Karpas-422 (cell line): Measurements from ENCODE around the gene GNAQ. TPM values are rescaled to one million over a fixed set of nuclear protein-coding genes. Genes with fewer than 3 reads are reported as not detected.

Source experiments
- DNase-seq: peaks from one replicate; pipeline ENCODE4 v3.0.0-alpha.2; 2015
- H2AFZ ChIP-seq: fragments of 200-600 bp; sonication (generic); 2 replicates; pipeline ENCODE4 v1.6.1; 2014; ENCODE audit warnings: antibody characterized with exemption, low read length, mixed read lengths
- H3K27ac ChIP-seq: fragments of 200-600 bp; sonication (generic); 2 replicates; pipeline ENCODE4 v1.5.1; 2014; ENCODE audit warnings: mild to moderate bottlenecking, low read length, moderate library complexity
- H3K27me3 ChIP-seq: fragments of 200-600 bp; sonication (generic); 2 replicates; pipeline ENCODE4 v1.6.1; 2014; ENCODE audit warnings: low read length, mixed read lengths
- H3K36me3 ChIP-seq: fragments of 200-600 bp; sonication (generic); 2 replicates; pipeline ENCODE4 v1.6.1; 2014; ENCODE audit warnings: low read length, mixed read lengths; ENCODE audit not compliant: insufficient read depth
- H3K4me1 ChIP-seq: fragments of 200-600 bp; sonication (generic); 2 replicates; pipeline ENCODE4 v1.6.1; 2014; ENCODE audit warnings: mild to moderate bottlenecking, low read length, mixed read lengths
- H3K4me2 ChIP-seq: fragments of 200-600 bp; sonication (generic); 2 replicates; pipeline ENCODE4 v1.6.1; 2014; ENCODE audit warnings: low read length, low read depth, mild to moderate bottlenecking; ENCODE audit not compliant: poor library complexity, severe bottlenecking
- H3K4me3 ChIP-seq: fragments of 200-600 bp; sonication (generic); 2 replicates; pipeline ENCODE4 v1.5.1; 2014; ENCODE audit warnings: mild to moderate bottlenecking, antibody characterized with exemption, low read length, mixed read lengths
- H3K79me2 ChIP-seq: fragments of 200-600 bp; sonication (generic); 2 replicates; pipeline ENCODE4 v1.6.1; 2014; ENCODE audit warnings: mild to moderate bottlenecking, low read length, mixed read lengths
- H3K9ac ChIP-seq: fragments of 200-600 bp; sonication (generic); 2 replicates; pipeline ENCODE4 v1.6.0; 2014; ENCODE audit warnings: low read length
- H3K9me2 ChIP-seq: fragments of 200-600 bp; sonication (generic), shearing (Covaris generic); replicated peaks from 2 replicates; pipeline ENCODE4 v1.6.0; 2014; ENCODE audit warnings: mild to moderate bottlenecking, low read length, moderate library complexity; ENCODE audit not compliant: insufficient read depth
- H3K9me3 ChIP-seq: fragments of 300-700, 200-600 bp; sonication (generic); 2 replicates; pipeline ENCODE4 v1.6.1; 2014; ENCODE audit warnings: low read length, mixed read lengths
- H4K20me1 ChIP-seq: fragments of 200-600 bp; sonication (generic); 2 replicates; pipeline ENCODE4 v1.6.1; 2014; ENCODE audit warnings: mild to moderate bottlenecking, antibody characterized with exemption, low read length, low read depth; ENCODE audit not compliant: insufficient read depth
- total RNA-seq: library from RNA; depleted of rRNA; stranded (reverse); fragments of >200 nt; shearing (Covaris generic); gene quantifications from 2 replicates; pipeline ENCODE4 v1.2.3, GENCODE V29; 2014; ENCODE audit warnings: low replicate concordance

GNAQ gene
- total RNA-seq, 1 experiment from 2014 or later, result not detected

DNA sequence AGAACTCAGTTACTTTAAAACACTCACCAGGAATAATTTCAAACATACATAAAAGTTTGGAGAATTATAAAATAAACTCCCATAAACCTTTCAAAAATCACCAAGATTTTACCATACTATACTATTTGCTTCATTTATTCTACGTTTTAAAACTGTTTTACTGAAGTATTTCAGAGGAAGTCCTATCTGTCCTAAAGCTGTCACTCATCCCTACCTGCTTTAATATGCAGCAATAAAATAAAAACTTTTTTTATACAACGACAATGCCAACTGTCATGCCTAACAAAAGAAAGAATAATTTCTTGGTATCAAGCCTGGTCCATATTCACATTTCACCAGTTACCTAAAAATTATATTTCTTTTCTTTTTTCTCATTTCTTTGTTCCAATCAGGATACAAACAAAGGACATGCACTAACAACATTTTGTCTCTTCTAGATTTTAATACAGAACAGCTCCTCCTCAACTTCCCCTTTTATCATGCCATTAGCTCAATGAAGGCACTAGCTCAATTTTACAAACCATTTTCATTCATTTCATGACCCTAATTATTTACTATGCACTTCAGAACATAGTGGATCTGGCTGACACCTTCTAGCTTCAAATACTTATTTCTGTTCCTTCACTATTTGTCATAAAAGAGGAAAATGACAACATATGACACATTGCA, 135.2 kb downstream of the GNAQ start:
- Histone ChIP-seq H3K4me3 (no peak overlapping the region), H3K27me3 (no peaks in the 10 kb centered on the region), H3K79me2 (no peaks in the 10 kb centered on the region), H3K36me3 (no peaks in the 10 kb centered on the region), H4K20me1 (no peaks in the 10 kb centered on the region), H3K9me2 (no peaks in the 10 kb centered on the region), H3K9me3 (no peaks in the 10 kb centered on the region), H3K4me1 (no peaks in the 10 kb centered on the region), H2AFZ (no peak overlapping the region), H3K9ac (no peak overlapping the region), H3K4me2 (no peak overlapping the region), H3K27ac (no peak overlapping the region)
- no peak for DNase-seq

DNA sequence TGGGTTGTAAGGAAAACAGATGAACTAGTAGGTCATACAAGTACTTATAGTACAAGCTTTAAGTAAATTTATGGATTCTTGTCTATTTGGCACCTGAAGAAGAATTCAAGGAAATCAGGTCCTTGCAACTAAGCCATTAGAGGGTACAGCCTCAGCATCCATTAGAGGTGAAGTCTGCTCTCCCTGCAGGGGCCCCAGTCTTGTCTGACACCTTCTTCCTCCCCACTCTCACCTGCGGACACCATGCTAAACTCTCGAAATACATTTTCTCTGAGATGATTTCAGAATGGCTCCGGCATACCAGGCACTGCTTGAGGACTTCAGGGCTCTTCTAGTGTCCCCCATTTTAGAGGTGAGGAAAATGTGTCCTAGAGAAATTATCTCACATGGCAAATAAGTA, 137.9 kb downstream of the GNAQ start:
- Histone ChIP-seq H3K4me2 (no peak overlapping the region), H3K4me3 (no peak overlapping the region), H3K79me2 (no peaks in the 10 kb centered on the region), H3K4me1 (no peaks in the 10 kb centered on the region), H3K9me3 (no peaks in the 10 kb centered on the region), H3K27ac (no peak overlapping the region), H3K27me3 (no peaks in the 10 kb centered on the region), H3K9me2 (no peaks in the 10 kb centered on the region), H3K9ac (no peak overlapping the region), H4K20me1 (no peaks in the 10 kb centered on the region), H3K36me3 (no peaks in the 10 kb centered on the region), H2AFZ (no peak overlapping the region)
- DNase-seq, result no peak

DNA sequence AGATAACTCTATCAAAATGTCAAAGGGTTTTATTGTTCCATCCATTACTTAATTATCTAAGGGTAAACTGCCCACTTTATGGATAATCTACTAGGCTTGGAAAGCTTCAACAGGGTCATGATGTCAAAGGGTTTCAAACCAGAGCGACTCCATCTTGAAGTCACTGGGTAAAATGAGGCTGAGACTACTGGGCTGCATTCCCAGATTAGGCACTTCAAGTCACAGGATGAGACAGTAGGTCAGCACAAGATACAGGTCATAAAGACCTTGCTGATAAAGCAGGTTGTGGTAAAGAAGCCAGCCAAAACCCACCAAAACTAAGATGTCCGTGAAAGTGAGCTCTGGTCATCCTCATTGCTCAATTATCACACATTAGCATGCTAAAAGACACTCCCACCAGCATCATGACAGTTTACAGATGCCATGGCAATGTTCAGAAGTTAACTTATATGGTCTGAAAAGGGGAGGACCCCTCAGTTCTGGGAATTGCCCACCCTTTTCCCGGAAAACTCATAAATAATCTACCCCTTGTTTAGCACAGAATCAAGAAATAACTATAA, 138.6 kb downstream of the GNAQ start:
- Histone ChIP-seq H3K27me3 (no peaks in the 10 kb centered on the region), H2AFZ (no peak overlapping the region), H3K9ac (no peak overlapping the region), H3K79me2 (no peaks in the 10 kb centered on the region), H3K4me1 (no peaks in the 10 kb centered on the region), H3K27ac (no peak overlapping the region), H4K20me1 (no peaks in the 10 kb centered on the region), H3K9me3 (no peaks in the 10 kb centered on the region), H3K4me3 (no peak overlapping the region), H3K36me3 (no peaks in the 10 kb centered on the region), H3K4me2 (no peak overlapping the region), H3K9me2 (no peaks in the 10 kb centered on the region)
- DNase-seq, result no peak

DNA sequence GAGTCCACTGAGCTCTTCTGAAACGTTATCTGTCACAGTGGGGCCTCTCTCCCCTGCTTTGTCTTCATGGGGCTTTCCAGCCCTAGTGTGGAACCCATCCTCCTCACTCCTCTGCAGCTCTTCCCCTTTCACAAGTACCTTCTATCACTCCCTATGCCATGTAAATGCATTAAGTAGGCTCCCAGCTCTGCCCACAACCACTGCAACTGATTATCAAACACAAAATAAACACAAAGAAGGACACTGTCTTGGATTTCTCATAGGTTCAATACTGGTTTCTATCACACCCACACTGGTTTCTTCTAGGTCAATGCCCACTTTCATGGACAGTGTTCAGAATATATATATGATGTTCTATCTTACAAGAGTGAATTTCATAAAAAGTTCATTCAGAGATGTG, 139.4 kb downstream of the GNAQ start:
- Histone ChIP-seq H3K27me3 (no peaks in the 10 kb centered on the region), H3K9ac (no peak overlapping the region), H3K4me2 (no peak overlapping the region), H3K79me2 (no peaks in the 10 kb centered on the region), H3K4me3 (no peak overlapping the region), H3K9me2 (no peaks in the 10 kb centered on the region), H3K4me1 (no peaks in the 10 kb centered on the region), H3K36me3 (no peaks in the 10 kb centered on the region), H3K9me3 (no peaks in the 10 kb centered on the region), H2AFZ (no peak overlapping the region), H3K27ac (no peak overlapping the region), H4K20me1 (no peaks in the 10 kb centered on the region)
- DNase-seq, result no peak

DNA sequence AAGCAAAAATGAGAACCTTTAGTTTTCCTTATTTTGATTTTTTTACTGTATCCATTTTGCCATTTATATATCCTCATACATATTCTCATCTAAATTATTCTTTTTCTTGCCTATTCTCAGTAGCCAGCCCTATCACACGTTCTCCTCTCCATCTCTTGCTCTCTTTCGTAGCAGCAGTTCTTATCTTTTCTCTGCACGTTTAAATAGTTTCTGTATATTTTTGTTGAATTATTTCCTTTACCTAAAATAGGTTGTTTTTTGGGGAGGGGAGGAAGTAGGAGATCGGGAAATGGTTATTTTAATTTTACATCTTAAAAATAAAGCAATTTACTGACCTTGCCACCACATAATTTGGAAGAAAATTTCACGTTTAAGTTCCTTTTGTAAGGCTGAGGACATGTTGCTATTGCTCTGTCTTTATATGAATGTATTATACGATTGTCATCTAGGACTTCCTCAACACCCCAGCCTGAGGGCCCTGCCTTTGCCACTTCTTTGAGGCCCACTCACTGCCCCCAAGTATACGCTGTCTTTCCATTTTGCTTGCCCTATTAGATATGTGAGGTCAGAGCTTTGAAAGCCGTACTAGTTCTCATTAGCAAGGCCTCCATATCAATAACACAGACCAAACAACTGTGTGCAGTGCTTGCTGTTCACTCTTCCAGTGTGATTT, 140.3 kb downstream of the GNAQ start:
- H3K79me2 ChIP-seq, result no peaks in the 10 kb centered on the region
- no peaks in the 10 kb centered on the region for H3K9me2 ChIP-seq
- H3K9me3 ChIP-seq, result no peaks in the 10 kb centered on the region
- H3K36me3 ChIP-seq, result no peaks in the 10 kb centered on the region
- no peaks in the 10 kb centered on the region for H3K4me1 ChIP-seq
- H4K20me1 ChIP-seq, result no peaks in the 10 kb centered on the region
- no peak overlapping the region for H3K9ac ChIP-seq
- H3K27ac ChIP-seq, result no peak overlapping the region
- H2AFZ ChIP-seq, result no peak overlapping the region
- H3K4me3 ChIP-seq, result no peak overlapping the region
- no peak for DNase-seq
- no peak overlapping the region for H3K4me2 ChIP-seq
- no peaks in the 10 kb centered on the region for H3K27me3 ChIP-seq

DNA sequence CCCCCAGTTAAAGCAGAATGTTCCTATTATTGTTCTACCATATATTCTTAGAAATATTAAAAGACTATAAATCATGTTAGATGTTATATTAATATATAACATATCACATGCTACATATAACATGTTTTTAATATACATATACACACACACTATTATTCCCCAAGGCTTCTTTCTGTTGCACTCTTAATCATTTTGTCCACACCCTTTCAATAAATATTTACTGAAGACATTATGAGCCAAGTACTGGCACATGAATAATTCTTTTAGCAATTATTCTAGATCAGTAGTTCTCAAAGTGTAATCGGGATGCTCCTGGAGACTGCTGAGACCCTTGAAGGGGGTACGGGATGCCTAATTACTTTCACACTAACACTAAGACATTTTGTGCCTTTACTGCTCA, 143.9 kb downstream of the GNAQ start:
- Histone ChIP-seq H3K4me1 (no peaks in the 10 kb centered on the region), H2AFZ (no peak overlapping the region), H3K27me3 (no peaks in the 10 kb centered on the region), H3K4me2 (no peak overlapping the region), H3K9me2 (no peaks in the 10 kb centered on the region), H3K36me3 (no peaks in the 10 kb centered on the region), H3K4me3 (no peak overlapping the region), H3K79me2 (no peaks in the 10 kb centered on the region), H4K20me1 (no peaks in the 10 kb centered on the region), H3K9me3 (no peaks in the 10 kb centered on the region), H3K9ac (no peak overlapping the region), H3K27ac (no peak overlapping the region)
- no peak for DNase-seq

DNA sequence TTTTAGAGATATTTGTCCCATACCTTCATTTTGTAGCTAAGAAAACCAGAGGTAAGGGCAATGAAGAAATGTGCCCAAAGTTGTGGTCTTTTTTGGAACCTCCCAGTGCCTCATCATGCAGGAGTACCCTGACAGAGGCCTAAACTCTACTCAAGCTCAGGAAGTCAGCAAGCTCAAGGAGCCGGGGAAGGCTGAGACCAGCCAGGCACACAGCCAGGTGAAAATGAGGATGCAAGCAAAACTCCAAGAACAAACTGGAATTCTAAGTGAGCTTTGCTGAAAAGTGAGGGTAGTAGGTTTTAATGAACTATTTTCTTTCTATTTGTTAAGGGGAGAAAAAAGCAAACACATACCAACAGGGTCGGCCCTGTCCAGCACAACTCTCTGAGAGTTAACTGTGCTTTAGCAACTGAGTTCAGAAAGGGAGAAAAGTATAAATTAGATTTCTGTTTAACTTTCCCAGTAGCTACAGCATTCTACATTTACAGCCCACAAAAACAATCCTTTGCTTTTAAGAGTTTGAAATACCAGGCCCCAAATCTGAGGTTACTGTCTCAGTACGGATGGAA, 146.4 kb downstream of the GNAQ start:
- Histone ChIP-seq H3K9ac (no peak overlapping the region), H3K9me3 (no peaks in the 10 kb centered on the region), H3K27ac (no peak overlapping the region), H3K79me2 (no peaks in the 10 kb centered on the region), H4K20me1 (no peaks in the 10 kb centered on the region), H3K27me3 (no peaks in the 10 kb centered on the region), H3K36me3 (no peaks in the 10 kb centered on the region), H2AFZ (no peak overlapping the region), H3K4me3 (no peak overlapping the region), H3K4me1 (no peaks in the 10 kb centered on the region), H3K9me2 (no peaks in the 10 kb centered on the region), H3K4me2 (no peak overlapping the region)
- DNase-seq, result no peak

DNA sequence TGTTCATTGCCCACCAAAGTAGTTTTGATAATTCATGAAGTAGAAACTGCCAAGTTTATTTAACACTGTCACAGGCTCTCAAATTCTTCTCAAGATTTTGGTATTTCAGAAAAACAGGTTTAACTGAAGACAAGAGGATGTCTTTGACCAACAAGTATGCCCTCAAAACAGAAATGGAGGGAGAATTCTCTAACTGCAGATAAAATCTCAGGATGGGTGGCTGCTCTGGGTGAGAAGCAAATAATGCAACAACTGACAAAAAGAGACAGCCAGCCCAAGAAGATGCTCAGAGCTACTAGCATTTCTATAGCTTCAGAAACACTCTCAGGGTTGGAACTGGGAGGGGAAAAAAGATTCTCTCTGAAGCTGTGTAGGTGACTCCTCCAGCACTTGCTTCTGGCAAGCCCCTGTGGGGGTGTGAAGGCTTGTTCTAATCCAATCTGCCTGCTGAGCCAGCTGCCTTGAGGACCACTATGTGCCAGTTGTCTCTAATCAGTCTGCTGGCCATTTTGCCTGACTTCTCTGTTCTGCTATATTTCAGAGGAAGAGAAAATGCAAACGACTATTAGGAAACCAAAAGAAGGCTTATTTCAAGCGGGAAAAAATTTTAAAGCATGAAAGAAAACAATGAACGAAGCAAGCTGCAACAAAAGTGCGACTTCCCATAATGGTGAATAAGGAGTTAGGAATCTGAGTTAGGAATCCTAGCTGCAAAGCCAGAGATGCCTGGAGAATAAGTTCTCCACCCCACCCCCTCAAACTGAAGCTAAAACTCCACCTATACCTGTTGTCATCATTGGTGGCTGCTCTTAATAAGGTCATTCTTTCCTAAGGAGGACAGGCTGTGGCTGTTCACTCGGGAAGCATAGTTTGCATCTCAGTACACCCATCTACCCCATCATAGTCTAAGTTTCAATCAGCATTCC, 147.5 kb downstream of the GNAQ start:
- Histone ChIP-seq H3K4me2 (no peak overlapping the region), H3K9me3 (no peaks in the 10 kb centered on the region), H3K36me3 (no peaks in the 10 kb centered on the region), H3K27me3 (no peaks in the 10 kb centered on the region), H3K4me1 (no peaks in the 10 kb centered on the region), H3K27ac (no peak overlapping the region), H3K4me3 (no peak overlapping the region), H3K9ac (no peak overlapping the region), H2AFZ (no peak overlapping the region), H3K79me2 (no peaks in the 10 kb centered on the region), H3K9me2 (no peaks in the 10 kb centered on the region), H4K20me1 (no peaks in the 10 kb centered on the region)
- no peak for DNase-seq
